HepG2 (cell line): Measurements from ENCODE around the gene OR2A5. TPM values are rescaled to one million over a fixed set of nuclear protein-coding genes. Genes with fewer than 3 reads are reported as not detected.

Experiments used
- ATAC-seq: fragments of 200-7000 bp; cut with Tn5 transposase; 3 replicates; pipeline ENCODE4 v1.9.1; 2020; ENCODE audit warnings: mild to moderate bottlenecking, moderate library complexity
- BruUV-seq: library from RNA; stranded (reverse); fragments of 400-500 nt; replicated peaks from 2 replicates; lab custom pipeline; 2021; lab: Mats Ljungman, UMichigan
- CTCF ChIA-PET: fragments of 300-600 bp; formaldehyde crosslinking; extraction: SDS; loops from one replicate; lab custom pipeline; 2021; ENCODE audit warnings: low total read pairs, inconsistent platforms, low intra/inter-chr PET ratio; lab: Yijun Ruan, JAX
- POLR2A ChIA-PET: fragments of 350-600 bp; sonication (Branson Sonifier 250); formaldehyde crosslinking; loops from one replicate; lab custom pipeline; 2020; ENCODE audit warnings: antibody characterized with exemption, inconsistent platforms; lab: Yijun Ruan, JAX
- DNase-seq: peaks from one replicate; pipeline ENCODE4 v3.0.0-alpha.2; 2015; ENCODE audit warnings: low spot score
- FAIRE-seq: peaks from 3 replicates; lab custom pipeline; 2011; peaks lifted over from hg19 to GRCh38; lab: Jason Lieb, UNC
- H2AFZ ChIP-seq: one replicate; pipeline ENCODE4 v1.6.1; 2011; ENCODE audit warnings: low read length, inconsistent platforms
- H3K27ac ChIP-seq: fragments of 300-600 bp; 3 replicates; pipeline ENCODE4 v1.8.0; 2011; ENCODE audit warnings: mixed run types, mild to moderate bottlenecking, mixed read lengths, low read length, inconsistent platforms; ENCODE audit not compliant: insufficient read depth; ENCODE audit errors: extremely low read length
- H3K27me3 ChIP-seq, 2 experiments: fragments of 200-600 bp in 1 of 2; 2 replicates in 1 of 2; 3 replicates in 1 of 2; pipeline versions ENCODE4 v1.6.0 to v1.8.0; 2011; ENCODE audit warnings: low read length in 2 of 2, mild to moderate bottlenecking in 2 of 2, moderate library complexity in 2 of 2, inconsistent platforms in 1 of 2; ENCODE audit not compliant: insufficient read depth in 2 of 2, control insufficient read depth in 1 of 2
- H3K36me3 ChIP-seq, 2 experiments: fragments of 200-600 bp in 1 of 2; replicated peaks in 1 of 2; 2 replicates in 1 of 2; 3 replicates in 1 of 2; pipeline versions ENCODE4 v1.5.1 to v1.8.0; 2011; ENCODE audit warnings: low read length in 2 of 2, inconsistent platforms in 1 of 2; ENCODE audit not compliant: insufficient read depth in 2 of 2, control insufficient read depth in 1 of 2
- H3K4me1 ChIP-seq: 2 replicates; pipeline ENCODE4 v1.5.1; 2012; ENCODE audit warnings: low read length, inconsistent platforms; ENCODE audit not compliant: insufficient read depth
- H3K4me2 ChIP-seq: 2 replicates; pipeline ENCODE4 v1.6.0; 2011; ENCODE audit warnings: low read depth, low read length, inconsistent platforms
- H3K4me3 ChIP-seq, 3 experiments: fragments of 200-600 bp in 1 of 3; sonication (generic), shearing (Covaris generic) in 1 of 3; replicated peaks in 1 of 3; 2 replicates each; pipeline ENCODE4 v1.5.1; 2011 to 2016; ENCODE audit warnings: low read length in 3 of 3, inconsistent platforms in 2 of 3, low read depth in 2 of 3, mild to moderate bottlenecking in 2 of 3, control low read depth in 1 of 3, mixed read lengths in 1 of 3; ENCODE audit not compliant: insufficient read depth in 1 of 3
- H3K79me2 ChIP-seq: one replicate; pipeline ENCODE4 v1.6.1; 2011; ENCODE audit warnings: low read length, inconsistent platforms; ENCODE audit not compliant: insufficient read depth
- H3K9ac ChIP-seq: 2 replicates; pipeline ENCODE4 v1.6.0; 2011; ENCODE audit warnings: mild to moderate bottlenecking, low read depth, low read length, inconsistent platforms; ENCODE audit not compliant: insufficient read depth
- H3K9me3 ChIP-seq: 2 replicates; pipeline ENCODE4 v1.5.1; 2012; ENCODE audit warnings: mild to moderate bottlenecking, low read length
- H4K20me1 ChIP-seq: 2 replicates; pipeline ENCODE4 v1.6.0; 2011; ENCODE audit warnings: inconsistent platforms, mild to moderate bottlenecking, low read length, moderate library complexity; ENCODE audit not compliant: insufficient read depth
- ATM ChIP-seq: fragments of 450-650 bp; IDR thresholded peaks from 2 replicates; pipeline ENCODE4 v1.7.1; 2017; ENCODE audit warnings: mild to moderate bottlenecking, borderline replicate concordance
- CREBL2 ChIP-seq: sonication (generic); formaldehyde crosslinking; IDR thresholded peaks from 2 replicates; pipeline ENCODE4 v1.8.1; 2023; ENCODE audit warnings: missing genetic modification reagents, mild to moderate bottlenecking, borderline replicate concordance
- DZIP1 ChIP-seq: sonication (generic); formaldehyde crosslinking; IDR thresholded peaks from 2 replicates; pipeline ENCODE4 v1.5.0; 2020; ENCODE audit warnings: mild to moderate bottlenecking, missing genetic modification reagents
- MEIS1 ChIP-seq: sonication (generic); formaldehyde crosslinking; IDR thresholded peaks from 2 replicates; pipeline ENCODE4 v1.9.0; 2021; ENCODE audit warnings: mild to moderate bottlenecking, missing genetic modification reagents, moderate library complexity, borderline replicate concordance
- MYPOP ChIP-seq: sonication (generic); formaldehyde crosslinking; IDR thresholded peaks from 2 replicates; pipeline ENCODE4 v1.8.1; 2023; ENCODE audit warnings: mild to moderate bottlenecking, moderate library complexity, missing genetic modification reagents
- ONECUT2 ChIP-seq: sonication (generic); formaldehyde crosslinking; IDR thresholded peaks from 2 replicates; pipeline ENCODE4 v1.4.0; 2020; ENCODE audit warnings: missing genetic modification reagents
- RCOR2 ChIP-seq: IDR thresholded peaks from 2 replicates; pipeline ENCODE4 v1.6.1; 2016; ENCODE audit warnings: missing biosample characterization, missing genetic modification reagents
- SRSF1 ChIP-seq: fragments of 200-400 bp; formaldehyde crosslinking; optimal IDR thresholded peaks from 2 replicates; pipeline ENCODE3; 2017; ENCODE audit warnings: mild to moderate bottlenecking, low read depth, low read length, moderate library complexity
- TEF ChIP-seq: sonication (generic); formaldehyde crosslinking; IDR thresholded peaks from 2 replicates; pipeline ENCODE4 v1.5.0; 2020; ENCODE audit warnings: missing genetic modification reagents
- U2AF2 ChIP-seq: fragments of 200-400 bp; formaldehyde crosslinking; IDR thresholded peaks from 2 replicates; pipeline ENCODE4 v1.6.1; 2017; ENCODE audit warnings: low read depth, mild to moderate bottlenecking, low read length
- in situ Hi-C: cut with HindIII; loops from 2 replicates; pipeline ENCODE4 v1.10.0; 2017; ENCODE audit warnings: low pct_unique_long_range_greater_than_20kb; ENCODE audit not compliant: extremely low pct_ligation_motif_present
- intact Hi-C: fragments of 100-400 bp; cut with micrococcal nuclease; formaldehyde crosslinking; loops from one replicate; pipeline ENCODE4 v1.10.0; 2022; ENCODE audit not compliant: unreplicated experiment
- polyA plus RNA-seq, 8 experiments: library from polyadenylated mRNA; depleted of rRNA in 3 of 8; stranded (reverse) in 7 of 8; unstranded in 1 of 8; fragments of >200 nt; fragmentation: Illumina TruSeq in 4 of 8; extraction: Trizol in 4 of 8; gene quantifications; 2 replicates each; pipeline versions ENCODE4 v1.2.1 to v1.2.3, GENCODE V29; 2011 to 2016; ENCODE audit warnings: low read depth in 4 of 8, missing spikeins in 1 of 8, mixed read lengths in 1 of 8; ENCODE audit not compliant: insufficient read depth in 1 of 8
- total RNA-seq, 5 experiments: library from RNA; depleted of rRNA; stranded (reverse); fragments of >200 nt; fragmentation: Illumina TruSeq; extraction: Trizol; gene quantifications; 2 replicates each; pipeline ENCODE4 v1.2.3, GENCODE V29; 2016; ENCODE audit warnings: low read depth in 1 of 5

Gene OR2A5
- total and polyA plus RNA-seq, 2 of the 13 experiments (the other 11 are each of a cell fraction or from before 2014, with no cell fraction given): not detected

- Histone ChIP-seq H3K36me3 (no peaks in the 10 kb centered on the region), H3K27ac (no peak overlapping the region), H4K20me1 (no peaks in the 10 kb centered on the region), H3K79me2 (no peaks in the 10 kb centered on the region), H3K9ac (no peak overlapping the region), H3K4me2 (no peak overlapping the region), H3K9me3 (no peaks in the 10 kb centered on the region), H3K4me3 (no peak overlapping the region), H3K27me3 (no peaks in the 10 kb centered on the region), H2AFZ (no peak overlapping the region), H3K4me1 (no peaks in the 10 kb centered on the region)
- DNase-seq: no peak
- no peak for TF ChIP-seq TEF
- TF ChIP-seq SRSF1: no peak
- no peak for TF ChIP-seq CREBL2 (CRISPR knock-in tag)
- TF ChIP-seq RCOR2 (CRISPR knock-in tag): no peak
- TF ChIP-seq MYPOP: no peak
- no peak for TF ChIP-seq MEIS1 (CRISPR knock-in tag)
- TF ChIP-seq ONECUT2 (CRISPR knock-in tag): no peak
- no peak for TF ChIP-seq DZIP1 (CRISPR knock-in tag)
- no peak for TF ChIP-seq U2AF2
- no peak for TF ChIP-seq ATM
- no peak for FAIRE-seq
- intact Hi-C loops: no loop called here
- BruUV-seq: no TSS peak
- in situ Hi-C loops: no loop called here
- POLR2A ChIA-PET: no interaction called here
- ATAC-seq: no peak
- CTCF ChIA-PET: no interaction called here
Measured at GRCh38 chr7:144098776-144099175, 50.0 kb downstream of the OR2A5 start.
